Measurements from ENCODE around the gene CRYBB2.
"Not testable (repeated sequence)": the region's sequence is repeated elsewhere in the genome, so short reads cannot be mapped to it uniquely, and the experiment has no call there.

Gene CRYBB2, protein sequence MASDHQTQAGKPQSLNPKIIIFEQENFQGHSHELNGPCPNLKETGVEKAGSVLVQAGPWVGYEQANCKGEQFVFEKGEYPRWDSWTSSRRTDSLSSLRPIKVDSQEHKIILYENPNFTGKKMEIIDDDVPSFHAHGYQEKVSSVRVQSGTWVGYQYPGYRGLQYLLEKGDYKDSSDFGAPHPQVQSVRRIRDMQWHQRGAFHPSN

GRCh38 chr22:25219211-25219689, at the start of gene CRYBB2:
CRYBB2 (plus strand) TSS chr22:25219639; CDS start chr22:25221430, 1,791 bp downstream.
- no peak for DNase-seq (ENCODE audit: low read depth)

GRCh38 chr22:25170426-25170980, 48.9 kb upstream of the CRYBB2 start:
- DNase-seq (ENCODE audit: low read depth) = no peak

- DNase-seq (ENCODE audit: low read depth) = no peak
Measured at GRCh38 chr22:25172153-25172552, 47.3 kb upstream of the CRYBB2 start.

DNA sequence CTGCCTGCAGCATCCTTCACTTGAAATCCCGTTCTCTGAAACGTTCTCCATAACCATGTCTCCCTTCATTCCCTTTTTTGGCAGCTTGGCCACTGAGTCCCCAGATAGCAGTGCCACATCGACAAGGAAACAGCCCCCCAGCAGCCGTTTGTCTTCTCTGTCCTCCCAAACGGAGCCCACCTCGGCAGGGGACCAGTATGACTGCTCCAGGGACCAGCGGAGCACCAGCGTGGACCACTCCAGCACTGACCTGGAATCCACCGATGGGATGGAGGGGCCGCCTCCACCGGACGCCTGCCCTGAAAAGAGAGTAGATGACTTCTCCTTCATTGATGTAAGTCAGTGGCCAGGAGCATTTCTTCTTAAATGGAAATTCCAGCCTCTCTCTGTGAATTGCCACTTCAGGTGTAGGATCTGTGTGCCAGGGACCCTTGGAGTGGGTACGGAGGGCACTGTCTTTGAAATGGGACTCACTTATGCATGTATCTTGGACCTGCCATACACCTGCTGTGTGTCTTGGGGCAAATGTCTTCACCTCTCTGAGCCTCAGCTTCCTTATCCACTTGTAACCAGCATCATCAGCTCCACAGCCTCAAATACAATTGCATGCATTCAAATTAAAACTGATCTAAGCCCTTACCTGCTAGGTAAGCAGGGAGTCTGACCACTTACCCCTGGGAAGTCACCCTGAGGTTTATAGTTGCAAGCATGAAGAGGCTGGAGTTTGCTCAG, 45.1 kb upstream of the CRYBB2 start:
- no peak for DNase-seq (ENCODE audit: low read depth)

DNA sequence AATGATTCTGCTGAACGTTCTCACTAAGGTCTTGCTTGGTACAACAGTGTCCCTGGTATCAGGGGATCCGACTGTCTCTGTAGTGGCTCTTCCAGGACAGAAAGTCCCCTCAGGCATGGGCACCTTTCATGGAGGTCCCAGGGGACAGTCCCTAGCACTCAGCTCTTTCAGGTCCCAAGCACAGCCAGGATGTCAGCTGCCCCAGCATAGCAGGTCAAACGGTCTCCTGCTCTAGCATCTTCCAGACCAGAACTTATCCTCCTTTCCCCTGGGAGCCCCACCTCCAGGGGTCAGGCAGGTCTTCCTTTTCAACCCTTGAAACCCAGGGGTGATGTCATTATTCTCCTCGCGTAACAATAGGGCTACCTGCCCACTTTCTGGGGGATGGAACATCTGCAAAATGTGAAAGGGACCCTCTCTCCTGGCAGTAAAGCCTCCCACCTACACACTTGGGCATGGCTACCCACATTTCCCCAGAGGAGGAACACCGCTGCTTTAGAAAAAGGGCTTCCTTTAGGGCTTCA, 44.5 kb upstream of the CRYBB2 start:
- no peak for DNase-seq (ENCODE audit: low read depth)

GRCh38 chr22:25176175-25176574, 43.3 kb upstream of the CRYBB2 start:
- no peak for DNase-seq (ENCODE audit: low read depth)

GRCh38 chr22:25176799-25177198, 42.6 kb upstream of the CRYBB2 start:
- DNase-seq (ENCODE audit: low read depth) = no peak

GRCh38 chr22:25177226-25177625, 42.2 kb upstream of the CRYBB2 start:
- DNase-seq (ENCODE audit: low read depth) = no peak

DNA sequence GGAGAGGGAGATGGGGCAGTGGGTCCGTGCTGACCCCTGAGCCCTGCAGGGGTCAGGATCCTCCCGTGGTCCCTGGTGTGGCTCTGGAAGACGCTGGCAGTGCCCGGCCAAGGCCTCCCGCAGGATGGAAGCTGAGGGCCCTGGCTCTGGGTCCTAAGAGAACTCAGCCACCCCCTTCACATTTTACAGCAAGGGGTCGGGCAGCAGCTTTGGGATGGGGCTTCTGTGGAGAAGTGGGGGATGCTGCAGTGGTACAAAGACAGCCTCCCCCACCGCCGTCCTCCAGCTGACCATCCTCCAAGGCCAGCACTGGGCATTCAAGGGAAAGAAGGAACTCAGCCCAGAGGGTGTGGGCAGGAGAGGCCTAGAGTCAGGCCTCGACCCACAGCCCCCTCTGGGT, 41.5 kb upstream of the CRYBB2 start:
- DNase-seq (ENCODE audit: low read depth) = no peak

- not testable (repeated sequence) for DNase-seq (ENCODE audit: low read depth)
Measured at GRCh38 chr22:25178348-25178747, 41.1 kb upstream of the CRYBB2 start.

- DNase-seq (ENCODE audit: low read depth) = not testable (repeated sequence)
Measured at GRCh38 chr22:25178869-25179631, 40.4 kb upstream of the CRYBB2 start.

- DNase-seq (ENCODE audit: low read depth) = no peak
Measured at GRCh38 chr22:25182131-25183110, 37.0 kb upstream of the CRYBB2 start.

- DNase-seq (ENCODE audit: low read depth) = no peak
Measured at GRCh38 chr22:25183949-25184619, 35.4 kb upstream of the CRYBB2 start.

GRCh38 chr22:25186140-25186539, 33.3 kb upstream of the CRYBB2 start:
- no peak for DNase-seq (ENCODE audit: low read depth)

- no peak for DNase-seq (ENCODE audit: low read depth)
Measured at GRCh38 chr22:25187469-25187868, 32.0 kb upstream of the CRYBB2 start.

DNA sequence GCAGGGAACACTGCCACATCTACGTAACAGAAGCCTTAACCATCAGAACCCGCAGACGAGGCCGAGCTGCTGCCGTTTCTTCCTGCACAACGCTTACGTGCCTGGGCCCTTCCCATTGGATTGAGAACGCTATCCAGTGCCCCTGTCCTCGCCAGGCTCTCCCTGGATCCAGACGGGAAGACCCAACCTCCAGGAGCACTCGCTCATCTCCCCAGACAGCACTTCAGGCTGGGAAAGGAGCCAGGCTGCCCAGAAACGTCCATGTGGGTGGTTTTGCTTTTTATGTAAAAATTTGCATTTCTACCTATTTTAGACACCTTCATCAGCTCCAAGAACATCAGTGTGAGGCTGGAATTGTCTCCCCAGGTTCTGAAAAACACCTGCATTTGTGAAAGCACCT, 27.0 kb upstream of the CRYBB2 start:
- no peak for DNase-seq (ENCODE audit: low read depth)

DNA sequence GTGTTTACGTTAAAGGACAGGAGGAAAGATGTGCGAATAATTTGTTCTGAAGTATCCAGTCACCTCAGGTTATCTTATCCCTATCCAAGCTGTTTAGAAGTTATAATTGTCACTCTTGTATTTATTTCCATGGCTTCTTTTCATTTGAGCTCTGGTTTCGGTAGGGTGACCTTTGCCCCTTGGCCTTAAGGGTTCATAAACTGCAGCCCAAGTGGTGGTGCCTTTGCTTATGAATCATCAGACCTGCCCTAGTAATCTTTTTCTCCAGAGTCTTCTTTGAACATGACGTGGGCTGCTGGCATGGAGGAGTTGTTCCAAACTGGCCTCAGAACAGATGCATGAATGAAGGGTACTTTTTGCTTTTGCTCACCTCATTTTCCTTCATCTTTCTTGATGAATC, 26.3 kb upstream of the CRYBB2 start:
- DNase-seq (ENCODE audit: low read depth) = no peak

- no peak for DNase-seq (ENCODE audit: low read depth)
Measured at GRCh38 chr22:25193548-25193947, 25.9 kb upstream of the CRYBB2 start.

DNA sequence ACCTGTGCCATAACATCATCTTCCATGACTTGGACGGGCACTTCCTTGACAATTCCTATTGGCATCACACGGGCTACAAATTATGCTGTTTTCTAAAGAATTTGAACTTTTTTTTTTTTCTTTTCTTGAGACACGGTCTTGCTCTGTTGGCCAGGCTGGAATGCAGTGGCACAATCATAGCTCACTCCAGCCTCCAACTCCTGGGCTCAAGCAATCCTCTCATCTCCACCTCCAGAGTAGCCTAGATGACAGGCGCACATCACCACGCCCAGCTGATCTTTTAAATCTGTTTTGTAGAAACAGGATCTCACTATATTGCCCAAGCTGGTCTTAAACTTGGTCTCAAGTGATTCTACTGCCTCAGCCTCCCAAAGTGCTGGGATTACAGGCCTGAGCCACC, 23.1 kb upstream of the CRYBB2 start:
- DNase-seq (ENCODE audit: low read depth) = no peak

GRCh38 chr22:25197340-25197739, 22.1 kb upstream of the CRYBB2 start:
- no peak for DNase-seq (ENCODE audit: low read depth)

Measured in stimulated activated CD4-positive, alpha-beta T cell treated with anti-CD3 and anti-CD28 coated beads, Interleukin-2, amount 100 ng/mL, for 4 hours (primary cell).